ENCODE results near the gene DEFB118. TPM values are rescaled to one million over a fixed set of nuclear protein-coding genes. Genes with fewer than 3 reads are reported as not detected.
"Not testable (repeated sequence)": the region's sequence is repeated elsewhere in the genome, so short reads cannot be mapped to it uniquely, and the experiment has no call there.

The DEFB118 gene
- total and polyA plus RNA-seq, 2 donors (not counting 3 experiments of a cell fraction or from before 2014, with no cell fraction given), result not detected

GRCh38 chr20:31363295-31363694, 5.1 kb upstream of the DEFB118 start:
- BruUV-seq (replicated peaks), result no TSS peak

GRCh38 chr20:31364272-31364671, 4.1 kb upstream of the DEFB118 start:
- H3K9ac ChIP-seq (replicated peaks; ENCODE audit: extremely low read depth, insufficient read depth, low read length); CTCF ChIA-PET; H2AFZ ChIP-seq (ENCODE audit: low read depth, low read length); DNase-seq (ENCODE audit: low read depth, low spot score); POLR2A ChIA-PET; intact Hi-C loops (cut with micrococcal nuclease); H3K9me3 ChIP-seq (replicated peaks; ENCODE audit: control insufficient read depth, insufficient read depth, low read length); H3K27me3 ChIP-seq (ENCODE audit: control insufficient read depth in 2 of 2, insufficient read depth in 2 of 2, low read length in 2 of 2); BruUV-seq (replicated peaks); H3K4me1 ChIP-seq (ENCODE audit: control insufficient read depth, extremely low read depth, insufficient read depth, low read length); H3K4me3 ChIP-seq (replicated peaks in 1 of 3; ENCODE audit: insufficient read depth in 1 of 3, low read depth in 1 of 3, low read length in 3 of 3); H3K9me1 ChIP-seq (replicated peaks; ENCODE audit: control insufficient read depth, extremely low read depth, insufficient read depth, low read length); H3K4me2 ChIP-seq (ENCODE audit: insufficient read depth, low read length); H3K36me3 ChIP-seq (ENCODE audit: control insufficient read depth in 2 of 2, extremely low read depth in 1 of 2, insufficient read depth in 2 of 2, low read length in 2 of 2); H3K27ac ChIP-seq (ENCODE audit: insufficient read depth, low read depth, low read length); FAIRE-seq; dilution Hi-C loops (cut with MboI; ENCODE audit: extremely low pct_ligation_motif_present, low sequenced_read_pairs); H4K20me1 ChIP-seq (replicated peaks; ENCODE audit: control insufficient read depth, extremely low read depth, insufficient read depth, low read length); H3K79me2 ChIP-seq (ENCODE audit: control insufficient read depth, insufficient read depth, low read length): not testable (repeated sequence)

More at GRCh38 chr20:31363295-31363694, 5.1 kb upstream of the DEFB118 start:
- DNase-seq (ENCODE audit: low read depth, low spot score) (no peak), FAIRE-seq (no peak)
- TF ChIP-seq CTCF (IDR thresholded peaks at IDR 0.05; ENCODE audit: extremely low read depth in 1 of 2, insufficient read depth in 1 of 2, low read depth in 1 of 2, low read length in 2 of 2) (no peak), MYC (IDR thresholded peaks at IDR 0.05; ENCODE audit: low read depth, low read length) (no peak), EZH2 (IDR thresholded peaks at IDR 0.05; ENCODE audit: borderline replicate concordance, low read depth, low read length, severe bottlenecking) (no peak), FOS (IDR thresholded peaks at IDR 0.05; ENCODE audit: borderline replicate concordance, insufficient read depth, low read length) (no peak), POLR2A (IDR thresholded peaks at IDR 0.05; ENCODE audit: low read depth, low read length) (no peak), JUN (IDR thresholded peaks at IDR 0.05; ENCODE audit: borderline replicate concordance, insufficient read depth, insufficient read length, low read depth) (no peak), GATA2 (IDR thresholded peaks at IDR 0.05; ENCODE audit: insufficient read depth, insufficient read length, low read depth, low read length) (no peak), MAX (IDR thresholded peaks at IDR 0.05; ENCODE audit: insufficient read depth, insufficient read length) (no peak), POLR2AphosphoS5 (IDR thresholded peaks at IDR 0.05; ENCODE audit: insufficient read depth, low read depth, low read length) (no peak)
- Histone ChIP-seq H3K27me3 (ENCODE audit: control insufficient read depth in 2 of 2, insufficient read depth in 2 of 2, low read length in 2 of 2) (no peaks in the 10 kb centered on the region), H3K9me3 (replicated peaks; ENCODE audit: control insufficient read depth, insufficient read depth, low read length) (no peaks in the 10 kb centered on the region), H3K4me1 (ENCODE audit: control insufficient read depth, extremely low read depth, insufficient read depth, low read length) (no peaks in the 10 kb centered on the region), H2AFZ (ENCODE audit: low read depth, low read length) (no peak overlapping the region), H3K4me2 (ENCODE audit: insufficient read depth, low read length) (no peak overlapping the region), H3K36me3 (ENCODE audit: control insufficient read depth in 2 of 2, extremely low read depth in 1 of 2, insufficient read depth in 2 of 2, low read length in 2 of 2) (no peaks in the 10 kb centered on the region), H3K9me1 (replicated peaks; ENCODE audit: control insufficient read depth, extremely low read depth, insufficient read depth, low read length) (no peaks in the 10 kb centered on the region), H4K20me1 (replicated peaks; ENCODE audit: control insufficient read depth, extremely low read depth, insufficient read depth, low read length) (no peaks in the 10 kb centered on the region), H3K27ac (ENCODE audit: insufficient read depth, low read depth, low read length) (no peak overlapping the region), H3K4me3 (replicated peaks in 1 of 3; ENCODE audit: insufficient read depth in 1 of 3, low read depth in 1 of 3, low read length in 3 of 3) (no peak overlapping the region), H3K79me2 (ENCODE audit: control insufficient read depth, insufficient read depth, low read length) (no peaks in the 10 kb centered on the region), H3K9ac (replicated peaks; ENCODE audit: extremely low read depth, insufficient read depth, low read length) (no peak overlapping the region)
- dilution Hi-C loops (cut with MboI; ENCODE audit: extremely low pct_ligation_motif_present, low sequenced_read_pairs) (no loop called here), intact Hi-C loops (cut with micrococcal nuclease) (no loop called here)
- POLR2A ChIA-PET, result no interaction called here
- CTCF ChIA-PET, result no interaction called here

Measured in endothelial cell of umbilical vein (primary cell).